PC-3 (cell line): ENCODE measurements around the gene BACH2.
"Not testable (repeated sequence)": the region's sequence is repeated elsewhere in the genome, so short reads cannot be mapped to it uniquely, and the experiment has no call there.

Source experiments
- CTCF ChIP-seq: fragments of 300-600 bp; sonication (generic); conservative IDR thresholded peaks from 2 replicates; pipeline ENCODE4 v1.5.1; 2017; ENCODE audit warnings: antibody characterized with exemption, low read depth, mild to moderate bottlenecking, low read length
- EZH2 ChIP-seq: fragments of 300-600 bp; sonication (generic); IDR thresholded peaks from one replicate; pipeline ENCODE4 v1.6.1; 2017; ENCODE audit warnings: antibody characterized with exemption, mild to moderate bottlenecking, low read length; ENCODE audit not compliant: unreplicated experiment
- EZH2phosphoT487 ChIP-seq: fragments of 300-600 bp; sonication (generic); IDR thresholded peaks from 2 replicates; pipeline ENCODE4 v1.6.1; 2018; ENCODE audit warnings: mild to moderate bottlenecking, antibody characterized with exemption, low read length, borderline replicate concordance

- TF ChIP-seq EZH2, CTCF, EZH2phosphoT487: not testable (repeated sequence)
Measured at GRCh38 chr6:90133664-90134063, 163.0 kb downstream of the BACH2 start.
